Activated T-helper 2 cell treated with anti-CD3 and anti-CD28 coated beads, Interferon-gamma antibody, Interleukin-2, Interleukin-4, amounts not matched to agents 10 μg/mL and 5 μg/mL and 100 μg/mL, durations not matched to agents 14 hours and 24 hours and 36 hours (primary cell): ENCODE measurements around the gene PTDSS2. TPM values are rescaled to one million over a fixed set of nuclear protein-coding genes. Genes with fewer than 3 reads are reported as not detected.

Source experiments
- DNase-seq: peaks from one replicate; pipeline ENCODE4 v3.0.0; 2021; ENCODE audit warnings: low spot score
- H3K27ac Mint-ChIP-seq: one replicate; pipeline ENCODE4 v1.8.0; 2021; ENCODE audit warnings: mixed read lengths
- H3K27me3 Mint-ChIP-seq: one replicate; pipeline ENCODE4 v1.8.0; 2021; ENCODE audit warnings: low read depth, mixed read lengths
- H3K36me3 Mint-ChIP-seq: one replicate; pipeline ENCODE4 v1.8.0; 2021; ENCODE audit warnings: low read depth, mixed read lengths
- H3K4me1 Mint-ChIP-seq: one replicate; pipeline ENCODE4 v1.8.0; 2021; ENCODE audit warnings: low read depth, mixed read lengths
- H3K4me3 Mint-ChIP-seq: one replicate; pipeline ENCODE4 v1.8.0; 2021; ENCODE audit warnings: low read depth, mild to moderate bottlenecking, moderate library complexity, mixed read lengths
- H3K9me3 Mint-ChIP-seq: one replicate; pipeline ENCODE4 v1.8.0; 2021; ENCODE audit warnings: mixed read lengths
- intact Hi-C: fragments of 100-400 bp; cut with micrococcal nuclease; formaldehyde crosslinking; loops from one replicate; pipeline ENCODE4 v1.15.1; 2023
- total RNA-seq: library from RNA; stranded (reverse); gene quantifications from 2 replicates; pipeline ENCODE4 v1.2.3, GENCODE V29; 2022

Gene PTDSS2
- total RNA-seq, 1 donor from 2014 or later: 32.1 TPM

GRCh38 chr11:452916-453527 lies 2.9 kb downstream of the PTDSS2 start:
- peak overlapping the region; percentile 26 for H3K4me3 Mint-ChIP-seq
- peaks cover 31% of the 10 kb centered on the region for H3K36me3 Mint-ChIP-seq
- no peak for DNase-seq
- peaks cover 28% of the 10 kb centered on the region for H3K4me1 Mint-ChIP-seq
- intact Hi-C loops: no loop called here
- H3K9me3 Mint-ChIP-seq: no peaks in the 10 kb centered on the region
- no peak overlapping the region for H3K27ac Mint-ChIP-seq
- H3K27me3 Mint-ChIP-seq: no peaks in the 10 kb centered on the region

- Mint-ChIP-seq H3K36me3 (peaks cover 31% of the 10 kb centered on the region), H3K4me1 (peaks cover 27% of the 10 kb centered on the region), H3K4me3 (no peak overlapping the region), H3K27me3 (no peaks in the 10 kb centered on the region), H3K9me3 (no peaks in the 10 kb centered on the region), H3K27ac (no peak overlapping the region)
- intact Hi-C loops: no loop called here
- DNase-seq: no peak
Measured at GRCh38 chr11:453564-453963, 3.5 kb downstream of the PTDSS2 start.

DNA sequence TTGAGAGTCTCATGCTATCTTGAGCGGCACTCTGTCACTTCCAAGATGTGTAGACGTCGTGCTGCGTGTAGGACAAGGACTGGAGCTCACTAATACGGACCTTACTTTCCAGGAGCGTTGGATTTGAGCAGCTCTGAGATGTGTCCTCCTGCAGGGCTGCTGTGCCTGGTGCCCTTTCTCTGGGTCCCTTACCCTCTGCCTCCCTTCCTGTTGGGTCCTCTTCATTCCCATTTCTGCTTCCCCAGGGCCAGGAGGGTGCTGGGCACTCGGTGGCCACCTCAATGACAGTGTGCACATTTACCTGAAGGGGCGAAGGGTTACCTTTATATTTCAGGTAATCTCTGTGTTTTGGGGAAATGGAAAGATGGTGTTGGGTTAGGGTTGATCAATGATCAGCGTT lies 4.0 kb downstream of the PTDSS2 start:
- H3K27me3 Mint-ChIP-seq: no peaks in the 10 kb centered on the region
- intact Hi-C loops: no loop called here
- H3K9me3 Mint-ChIP-seq: no peaks in the 10 kb centered on the region
- H3K36me3 Mint-ChIP-seq: peaks cover 31% of the 10 kb centered on the region
- no peak overlapping the region for H3K27ac Mint-ChIP-seq
- no peak overlapping the region for H3K4me3 Mint-ChIP-seq
- H3K4me1 Mint-ChIP-seq: peaks cover 24% of the 10 kb centered on the region
- DNase-seq: no peak

DNA sequence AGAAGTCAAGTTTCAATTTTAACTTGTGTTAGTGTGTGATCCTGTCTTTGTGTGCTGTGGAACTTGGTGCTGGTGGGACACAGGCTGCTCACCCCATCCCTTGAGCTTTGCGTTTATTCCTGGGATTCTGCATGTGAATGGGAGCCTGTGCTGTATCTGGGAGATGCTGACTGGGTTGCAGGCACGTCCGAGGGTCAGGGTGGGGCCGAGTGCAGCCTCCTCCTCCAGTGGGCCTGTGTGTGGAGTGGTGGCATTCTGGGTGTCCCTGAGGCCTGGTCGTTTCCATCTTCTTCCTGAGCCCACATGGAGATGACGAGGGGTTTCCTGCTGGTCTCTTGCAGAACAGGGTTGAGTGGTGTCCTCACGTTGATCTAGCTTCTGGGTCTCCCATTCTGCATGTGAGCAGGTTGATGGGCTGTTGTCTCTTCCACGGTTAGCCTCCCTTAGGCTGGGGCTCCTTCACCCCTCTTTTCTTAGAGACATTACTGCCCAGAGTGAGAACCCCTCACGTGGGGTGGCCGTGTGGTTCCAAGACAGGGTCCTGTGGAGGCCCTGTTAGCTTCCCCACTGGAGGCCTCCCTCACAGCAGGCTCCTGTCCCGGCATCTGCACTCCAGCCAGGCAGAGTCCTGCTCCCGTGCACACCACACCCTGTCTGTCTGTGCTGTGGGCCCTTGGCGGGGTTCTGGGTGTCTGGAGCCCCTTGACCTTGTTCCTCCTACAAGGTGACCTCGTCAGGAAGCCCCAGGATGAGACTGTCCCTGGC lies 4.9 kb downstream of the PTDSS2 start:
- no peak overlapping the region for H3K4me3 Mint-ChIP-seq
- H3K9me3 Mint-ChIP-seq: no peaks in the 10 kb centered on the region

GRCh38 chr11:455566-456147 lies 5.6 kb downstream of the PTDSS2 start:
- Mint-ChIP-seq H3K27me3 (no peaks in the 10 kb centered on the region), H3K9me3 (no peaks in the 10 kb centered on the region), H3K27ac (no peak overlapping the region), H3K4me3 (no peak overlapping the region), H3K36me3 (peaks cover 33% of the 10 kb centered on the region), H3K4me1 (peaks cover 24% of the 10 kb centered on the region)
- intact Hi-C loops: no loop called here
- no peak for DNase-seq

More for the DNA sequence above, 4.9 kb downstream of the PTDSS2 start:
- DNase-seq: no peak
- Mint-ChIP-seq H3K27ac (no peak overlapping the region), H3K36me3 (peaks cover 31% of the 10 kb centered on the region), H3K4me1 (peaks cover 24% of the 10 kb centered on the region), H3K27me3 (no peaks in the 10 kb centered on the region)
- intact Hi-C loops: no loop called here

DNA sequence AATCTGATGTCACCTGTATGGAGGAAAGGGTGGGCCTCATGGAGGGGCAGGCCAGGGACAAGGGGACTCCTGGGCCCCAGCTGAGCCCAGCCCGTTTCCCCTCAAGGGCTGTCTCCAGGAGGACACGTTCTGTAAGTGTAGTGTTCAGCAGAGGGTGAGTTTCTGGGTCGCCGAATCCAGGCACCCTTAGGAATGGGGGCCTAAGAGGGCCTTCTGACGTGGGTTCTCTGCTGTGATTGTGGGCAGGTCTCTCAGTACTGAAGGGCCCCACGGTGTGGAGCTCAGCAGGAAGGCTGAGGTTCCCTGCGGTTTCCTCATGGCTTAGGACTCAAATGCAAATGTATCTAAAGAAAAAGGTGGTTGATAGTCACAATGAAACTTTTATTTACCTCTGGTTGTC lies 6.5 kb downstream of the PTDSS2 start:
- H3K27ac Mint-ChIP-seq: peak overlapping the region; percentile 43
- H3K4me3 Mint-ChIP-seq: no peak overlapping the region
- intact Hi-C loops: no loop called here
- H3K4me1 Mint-ChIP-seq: peaks cover 17% of the 10 kb centered on the region
- H3K9me3 Mint-ChIP-seq: no peaks in the 10 kb centered on the region
- peaks cover 31% of the 10 kb centered on the region for H3K36me3 Mint-ChIP-seq
- DNase-seq: no peak
- H3K27me3 Mint-ChIP-seq: no peaks in the 10 kb centered on the region

DNA sequence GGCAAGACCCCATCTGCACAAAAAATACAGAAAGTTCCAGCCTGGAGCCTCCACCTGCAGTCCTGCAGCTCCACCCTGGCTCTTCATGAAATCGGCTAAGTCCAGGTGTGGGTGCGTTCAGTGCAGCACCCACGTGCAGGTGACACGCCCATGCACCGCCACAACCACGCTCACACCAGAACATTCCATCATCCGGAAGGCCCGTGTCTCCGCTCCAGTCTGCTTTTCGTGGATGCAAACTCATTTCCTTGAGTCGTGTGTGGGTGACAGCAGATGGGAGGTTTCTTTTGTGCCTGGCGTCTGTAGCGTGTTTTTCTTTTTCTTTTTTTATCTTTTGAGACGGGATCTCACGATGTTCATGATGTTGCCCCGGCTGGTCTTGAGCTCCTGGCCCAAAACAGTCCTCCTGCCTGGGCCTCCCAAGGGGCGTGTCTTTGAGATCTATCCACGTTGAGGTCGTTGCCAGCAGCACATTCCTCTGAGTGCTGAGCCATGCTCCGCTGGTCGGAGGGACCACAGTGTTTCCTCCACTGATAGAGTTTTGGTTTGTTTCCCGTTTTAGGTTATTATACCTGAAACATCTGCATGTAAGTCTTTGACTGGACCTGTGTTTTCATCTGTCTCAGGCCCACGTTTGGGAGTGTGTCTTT lies 7.2 kb downstream of the PTDSS2 start:
- Mint-ChIP-seq H3K4me1 (peaks cover 16% of the 10 kb centered on the region), H3K27me3 (no peaks in the 10 kb centered on the region), H3K4me3 (peak overlapping the region; percentile 26), H3K36me3 (peaks cover 28% of the 10 kb centered on the region), H3K9me3 (no peaks in the 10 kb centered on the region), H3K27ac (no peak overlapping the region)
- DNase-seq: no peak
- intact Hi-C loops: no loop called here

DNA sequence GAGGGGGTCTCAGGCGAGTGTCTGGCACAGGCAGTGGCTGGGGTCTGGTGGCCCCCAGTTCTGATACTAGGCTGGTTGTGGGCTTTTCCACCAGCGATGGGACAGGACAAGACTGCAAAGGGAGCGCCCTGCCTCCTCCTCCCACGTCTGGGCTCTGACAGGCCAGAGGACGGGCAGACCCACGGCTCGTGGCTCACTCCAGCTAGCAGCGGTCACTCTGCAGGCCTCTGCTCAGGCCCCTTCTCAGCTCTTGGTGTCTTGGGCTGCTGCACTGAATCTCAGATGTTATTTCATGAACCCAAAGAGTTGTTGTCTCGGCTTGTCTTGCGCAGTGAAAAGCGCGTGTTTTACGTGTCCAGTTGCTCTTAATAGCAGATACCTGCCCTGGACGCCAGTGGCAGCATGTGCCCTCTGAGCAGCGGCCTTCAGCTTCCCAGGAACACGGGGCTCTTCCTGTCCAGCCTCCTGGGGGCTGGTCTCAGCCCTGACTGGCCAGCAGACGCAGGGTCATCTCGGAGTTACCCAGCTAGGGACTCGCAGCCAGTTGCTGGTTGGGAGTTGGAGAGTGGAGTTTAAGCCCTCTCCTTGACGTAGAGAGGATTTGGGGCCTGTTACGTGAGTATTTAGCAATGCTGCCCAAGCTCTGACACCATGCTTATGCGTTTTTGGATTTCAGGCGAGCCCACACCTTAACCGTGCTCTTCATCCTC lies 9.6 kb downstream of the PTDSS2 start:
- no peak for DNase-seq
- Mint-ChIP-seq H3K36me3 (peaks cover 22% of the 10 kb centered on the region), H3K9me3 (no peaks in the 10 kb centered on the region), H3K4me3 (no peak overlapping the region), H3K27me3 (no peaks in the 10 kb centered on the region), H3K27ac (no peak overlapping the region), H3K4me1 (peaks cover 16% of the 10 kb centered on the region)
- intact Hi-C loops: no loop called here

DNA sequence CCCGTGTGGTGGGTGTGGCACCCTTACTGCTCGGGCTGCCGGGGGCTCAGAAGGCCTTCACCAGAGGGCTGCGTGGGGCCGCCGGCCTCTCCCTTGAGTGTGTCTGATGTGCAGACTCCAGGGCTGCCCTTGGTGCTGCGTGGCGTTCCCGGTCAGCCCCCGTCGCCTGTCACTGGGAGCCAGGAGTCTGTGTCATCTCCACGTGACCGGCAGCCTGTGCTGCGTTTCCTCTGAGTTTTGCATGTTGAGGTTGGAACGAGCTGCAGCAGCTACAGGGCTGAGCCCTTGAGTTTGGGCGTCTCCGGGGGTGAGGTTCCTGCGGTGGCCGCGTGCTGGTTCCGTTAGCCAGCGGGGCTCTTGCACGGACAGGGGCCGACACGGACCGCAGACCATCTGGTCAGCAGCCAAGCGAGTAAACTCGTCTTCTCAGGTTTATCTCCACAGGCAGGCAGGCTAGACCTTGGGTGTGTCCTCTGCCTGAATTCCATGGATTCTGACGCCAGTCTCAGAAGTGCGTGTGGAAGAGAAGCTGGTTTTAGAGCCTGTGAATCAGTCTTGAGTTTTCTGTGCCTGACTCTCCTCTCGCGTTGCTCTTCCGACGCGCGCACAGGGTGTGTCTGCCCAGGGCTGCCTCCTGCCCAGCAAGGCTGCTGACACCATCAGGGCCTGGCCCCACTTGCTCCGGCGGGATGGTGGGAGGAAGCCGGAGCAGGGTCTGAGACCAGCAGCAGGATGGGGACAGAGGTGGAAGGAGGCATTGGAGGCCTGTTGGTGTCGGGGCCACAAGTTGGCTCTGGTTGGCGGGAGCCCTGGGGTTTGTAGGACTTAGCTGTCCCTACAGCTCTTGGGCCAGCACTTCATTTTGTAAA lies 10.5 kb downstream of the PTDSS2 start:
- Mint-ChIP-seq H3K4me1 (peaks cover 16% of the 10 kb centered on the region), H3K27ac (no peak overlapping the region), H3K4me3 (no peak overlapping the region), H3K27me3 (no peaks in the 10 kb centered on the region), H3K36me3 (peaks cover 24% of the 10 kb centered on the region), H3K9me3 (no peaks in the 10 kb centered on the region)
- no peak for DNase-seq
- intact Hi-C loops: no loop called here

GRCh38 chr11:461626-462025 lies 11.5 kb downstream of the PTDSS2 start:
- Mint-ChIP-seq H3K36me3 (peaks cover 24% of the 10 kb centered on the region), H3K9me3 (no peaks in the 10 kb centered on the region), H3K27me3 (no peaks in the 10 kb centered on the region), H3K4me3 (no peak overlapping the region), H3K4me1 (peaks cover 12% of the 10 kb centered on the region), H3K27ac (no peak overlapping the region)
- DNase-seq: no peak
- intact Hi-C loops: no loop called here

GRCh38 chr11:462107-462890 lies 12.2 kb downstream of the PTDSS2 start:
- Mint-ChIP-seq H3K4me3 (no peak overlapping the region), H3K27me3 (no peaks in the 10 kb centered on the region), H3K36me3 (peaks cover 20% of the 10 kb centered on the region), H3K4me1 (peaks cover 5% of the 10 kb centered on the region), H3K9me3 (no peaks in the 10 kb centered on the region), H3K27ac (no peak overlapping the region)
- no peak for DNase-seq
- intact Hi-C loops: no loop called here
